Fibroblast of the aortic adventitia (primary cell): ENCODE results near the gene RIPOR1. TPM values are rescaled to one million over a fixed set of nuclear protein-coding genes. Genes with fewer than 3 reads are reported as not detected.

ENCODE experiments used
- DNase-seq: peaks from one replicate; pipeline ENCODE4 v3.0.0-alpha.2; 2010; ENCODE audit warnings: low read depth
- H3K4me3 ChIP-seq: 2 replicates; pipeline ENCODE4 v1.5.1; 2011; ENCODE audit warnings: low read depth, mild to moderate bottlenecking, control low read depth, low read length, moderate library complexity
- CTCF ChIP-seq: IDR thresholded peaks from 2 replicates; pipeline ENCODE4 v1.5.1; 2011; ENCODE audit warnings: mild to moderate bottlenecking, low read length, control low read depth, inconsistent platforms; ENCODE audit not compliant: insufficient read depth
- total RNA-seq: library from RNA; depleted of rRNA; stranded (reverse); fragments of >200 nt; gene quantifications from 2 replicates; pipeline ENCODE4 v1.2.3, GENCODE V29; 2012; ENCODE audit warnings: low replicate concordance

Gene RIPOR1
- total RNA-seq, 1 donor: 29.3 TPM

DNA sequence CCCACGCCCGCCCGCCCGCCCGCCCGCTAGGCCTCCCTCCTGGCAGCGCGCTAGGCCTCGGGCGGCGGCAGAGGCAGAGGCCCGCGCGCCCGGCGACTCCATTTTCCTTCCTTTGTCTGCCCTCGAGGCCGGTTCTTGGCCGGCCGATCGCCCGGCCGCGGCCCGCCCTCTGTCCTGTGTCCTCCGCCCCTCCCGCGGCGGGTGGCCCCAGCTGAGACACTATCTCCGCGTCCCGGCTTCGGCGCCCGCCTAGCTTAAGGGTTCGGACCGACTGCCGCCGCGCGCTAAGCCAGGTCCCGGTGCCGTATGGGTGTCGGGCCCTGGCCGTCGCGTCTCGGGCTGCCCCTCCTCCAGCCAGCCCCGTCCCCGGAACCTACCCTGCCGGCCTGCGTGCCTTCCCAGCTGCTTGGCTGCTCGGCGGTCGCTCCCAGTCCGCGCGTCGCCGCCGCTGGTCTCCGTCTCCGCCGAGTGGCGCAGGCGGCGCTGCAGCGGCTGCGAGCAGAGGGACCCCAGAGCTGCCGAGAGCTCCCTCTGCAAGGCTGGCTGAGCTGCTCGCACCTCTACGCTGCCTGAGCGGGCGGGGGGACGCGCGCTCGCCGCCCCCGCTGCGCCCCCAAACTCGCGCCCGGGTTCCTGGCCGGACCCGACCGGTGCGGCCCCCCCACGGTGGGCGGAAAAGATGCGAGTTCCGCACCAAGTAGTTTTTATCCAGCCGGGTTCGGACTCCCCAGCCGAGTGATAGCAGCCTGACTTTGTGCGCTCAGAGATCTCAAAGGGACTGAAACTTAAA is 34.5 kb downstream of the RIPOR1 start:
- TF ChIP-seq CTCF: peak; percentile 12
- peak; percentile 32 for DNase-seq
- H3K4me3 ChIP-seq: peak overlapping the region; percentile 67

DNA sequence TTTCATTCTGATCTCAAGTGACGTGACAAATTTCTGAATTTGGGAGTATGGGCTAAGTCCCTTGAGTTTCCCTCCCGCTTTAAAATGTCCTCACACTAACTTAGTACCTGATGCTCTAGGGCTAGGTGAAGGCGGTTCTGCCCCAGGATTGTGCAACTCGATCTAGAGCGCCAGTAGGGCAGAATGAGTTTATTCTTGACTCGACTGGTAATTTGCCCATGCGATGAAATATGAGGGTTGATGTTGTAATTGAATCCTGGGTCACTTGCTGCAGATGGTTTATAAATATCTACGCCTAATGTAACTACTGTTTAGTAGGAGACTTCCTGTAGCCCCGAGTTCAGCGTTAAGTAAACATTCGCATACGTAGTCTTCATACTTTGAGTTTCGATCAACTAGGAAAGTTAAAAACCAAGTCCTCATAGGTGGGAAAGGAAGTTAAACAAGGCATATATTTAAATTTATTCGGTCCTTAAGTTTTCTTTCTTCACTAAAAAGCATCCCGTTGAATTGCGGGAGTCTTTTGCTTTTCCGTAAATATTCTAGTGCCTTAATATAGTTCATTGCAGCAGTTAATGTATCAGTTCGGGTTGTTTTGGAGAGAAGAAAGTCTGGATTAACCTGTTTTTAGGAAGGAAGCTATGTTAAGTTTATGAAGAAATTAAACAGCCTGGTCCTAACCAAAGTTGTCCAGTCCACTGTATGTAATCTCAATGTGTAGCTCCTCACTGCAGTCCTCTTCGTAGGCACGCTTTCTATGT is 35.3 kb downstream of the RIPOR1 start:
- H3K4me3 ChIP-seq: peak overlapping the region; percentile 67
- TF ChIP-seq CTCF: no peak
- DNase-seq: peak; percentile 79

- H3K4me3 ChIP-seq: no peak overlapping the region
- DNase-seq: no peak
- TF ChIP-seq CTCF: no peak
These were observed 37.0 kb downstream of the RIPOR1 start for GRCh38 chr16:67565470-67566100.

- no peak overlapping the region for H3K4me3 ChIP-seq
- TF ChIP-seq CTCF: no peak
- peak; percentile 67 for DNase-seq
These were observed 42.8 kb downstream of the RIPOR1 start for GRCh38 chr16:67571464-67571863.

DNA sequence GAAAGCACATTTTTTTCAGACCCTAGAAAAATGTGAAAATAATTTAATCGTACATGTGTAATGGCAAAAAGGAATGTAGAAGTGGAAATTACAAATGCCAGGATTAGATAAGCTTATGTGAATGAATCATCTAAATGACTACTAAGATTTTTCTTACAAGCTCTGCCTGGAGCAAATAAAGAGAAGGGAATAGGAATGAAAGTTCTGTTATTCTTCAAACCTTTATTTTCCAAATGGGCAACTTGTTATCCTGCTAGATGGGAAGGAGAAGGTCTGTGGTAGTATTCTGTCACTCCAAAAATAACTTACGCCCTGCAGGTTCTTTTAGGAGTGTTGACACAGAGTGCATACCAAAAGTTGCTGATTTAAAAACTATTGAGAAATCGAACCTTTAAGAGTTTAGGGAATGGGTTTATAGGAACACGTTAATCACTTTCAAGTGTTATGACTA is 43.4 kb downstream of the RIPOR1 start:
- no peak for TF ChIP-seq CTCF
- DNase-seq: peak; percentile 82
- H3K4me3 ChIP-seq: no peak overlapping the region

- H3K4me3 ChIP-seq: no peak overlapping the region
- no peak for DNase-seq
- no peak for TF ChIP-seq CTCF
These were observed 51.1 kb downstream of the RIPOR1 start for GRCh38 chr16:67579686-67580085.
